GM12892 (cell line): ENCODE results near the gene VPS18.

Experiments used
- POLR2A ChIP-seq: IDR thresholded peaks from 2 replicates; pipeline ENCODE4 v1.6.1; 2011; ENCODE audit warnings: low read depth, low read length, control low read depth
- POLR2AphosphoS5 ChIP-seq: IDR thresholded peaks from 2 replicates; pipeline ENCODE4 v1.6.1; 2011; ENCODE audit warnings: low read depth, low read length, control low read depth
- TAF1 ChIP-seq: IDR thresholded peaks from 2 replicates; pipeline ENCODE4 v1.6.1; 2011; ENCODE audit warnings: low read depth, mild to moderate bottlenecking, control low read depth, low read length, borderline replicate concordance

DNA sequence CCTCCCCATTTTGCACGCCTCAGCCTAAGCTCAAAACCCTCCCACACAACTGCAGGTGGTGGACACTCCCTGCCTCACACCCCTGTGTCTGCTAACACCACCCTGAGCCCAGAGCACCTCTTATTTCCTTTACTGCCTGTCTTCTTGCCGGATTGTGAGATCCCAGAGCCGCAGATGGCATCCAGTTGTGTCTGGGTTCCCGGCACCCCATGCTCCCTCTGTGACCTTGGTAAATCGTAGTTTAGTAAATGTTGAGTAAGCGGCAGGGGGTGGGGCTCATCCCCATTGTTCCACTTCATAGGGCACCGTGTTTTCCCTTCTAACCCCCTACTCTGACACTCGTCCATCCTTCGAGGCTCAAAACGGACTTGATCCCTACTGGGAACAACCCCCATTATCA lies 35.5 kb upstream of the VPS18 start:
- no peak for TF ChIP-seq POLR2A
- TF ChIP-seq TAF1: no peak
- TF ChIP-seq POLR2AphosphoS5: no peak
